Fibroblast of skin of right quadriceps (primary cell): ENCODE data around the gene ZCCHC8.
"Not testable (repeated sequence)": the region's sequence is repeated elsewhere in the genome, so short reads cannot be mapped to it uniquely, and the experiment has no call there.

Source experiments
- DNase-seq: peaks from one replicate; pipeline ENCODE4 v3.0.0-alpha.2; 2013

The ZCCHC8 gene

DNA sequence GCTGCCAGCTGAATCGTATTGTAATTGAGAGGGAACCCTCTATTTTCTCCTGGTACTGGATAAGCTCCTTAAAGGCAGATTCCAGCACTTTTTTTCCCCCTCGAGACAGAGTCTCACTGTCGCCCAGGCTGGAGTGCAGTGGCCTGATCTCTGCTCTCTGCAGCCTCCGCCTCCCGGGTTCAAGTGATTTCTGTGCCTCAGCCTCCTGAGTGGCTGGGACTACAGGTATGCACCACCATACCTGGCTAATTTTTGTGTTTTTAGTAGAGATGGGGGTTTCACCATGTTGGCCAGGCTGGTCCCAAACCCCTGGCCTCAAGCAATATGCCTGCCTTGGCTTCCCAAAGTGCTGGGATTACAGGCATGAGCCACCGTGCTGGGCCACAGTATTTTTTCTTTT is 30.9 kb downstream of the ZCCHC8 start:
- DNase-seq = not testable (repeated sequence)

DNA sequence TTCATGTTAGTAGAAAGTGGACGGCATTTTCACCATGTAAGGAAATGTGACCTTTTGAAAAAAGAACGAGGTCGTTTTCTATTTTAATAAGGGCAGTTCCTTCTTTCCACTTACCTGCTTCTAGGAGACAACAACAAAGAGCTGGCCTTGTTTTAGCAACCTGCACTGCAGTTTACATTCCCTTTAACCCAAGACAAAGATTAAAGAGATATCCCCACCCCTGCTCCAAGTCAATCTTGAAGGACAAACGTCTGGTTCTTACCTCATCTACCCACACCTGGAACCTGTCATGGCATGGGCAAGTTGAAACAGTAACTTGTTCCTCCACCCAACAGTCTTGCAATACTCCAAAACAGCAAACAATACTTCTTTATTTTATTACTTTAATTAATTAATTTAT is 32.7 kb downstream of the ZCCHC8 start:
- DNase-seq = no peak

DNA sequence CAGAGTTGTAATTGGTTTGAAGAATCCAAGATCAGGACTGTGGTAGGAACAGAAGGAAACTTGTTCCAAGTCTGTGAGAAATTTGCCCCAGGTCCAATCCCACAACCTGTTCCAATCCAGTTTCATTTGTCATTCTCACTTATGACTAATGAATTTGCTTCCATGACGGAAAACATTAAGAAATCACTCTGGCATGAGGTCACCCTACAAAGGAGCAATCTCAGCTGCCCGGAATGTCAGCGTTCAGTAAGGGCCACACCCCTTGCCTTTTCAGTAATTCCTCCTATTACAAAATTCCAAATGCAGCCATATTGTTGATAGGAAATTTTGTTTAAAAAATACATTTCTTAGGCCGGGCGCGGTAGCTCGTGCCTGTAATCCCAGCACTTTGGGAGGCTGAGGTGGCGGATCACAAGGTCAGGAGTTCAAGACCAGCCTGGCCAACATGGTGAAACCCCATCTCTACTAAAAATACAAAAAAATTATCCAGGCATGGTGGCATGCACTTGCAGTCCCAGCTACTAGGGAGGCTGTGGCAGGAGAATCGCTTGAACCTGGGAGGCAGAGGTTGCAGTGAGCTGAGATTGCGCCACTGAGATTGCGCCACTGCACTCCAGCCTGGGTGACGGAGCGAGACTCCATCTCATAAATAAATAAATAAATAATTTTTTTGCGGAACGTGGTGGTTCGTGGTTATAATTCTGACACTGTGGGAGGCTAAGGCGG is 36.3 kb downstream of the ZCCHC8 start:
- peak; percentile 88 for DNase-seq

DNA sequence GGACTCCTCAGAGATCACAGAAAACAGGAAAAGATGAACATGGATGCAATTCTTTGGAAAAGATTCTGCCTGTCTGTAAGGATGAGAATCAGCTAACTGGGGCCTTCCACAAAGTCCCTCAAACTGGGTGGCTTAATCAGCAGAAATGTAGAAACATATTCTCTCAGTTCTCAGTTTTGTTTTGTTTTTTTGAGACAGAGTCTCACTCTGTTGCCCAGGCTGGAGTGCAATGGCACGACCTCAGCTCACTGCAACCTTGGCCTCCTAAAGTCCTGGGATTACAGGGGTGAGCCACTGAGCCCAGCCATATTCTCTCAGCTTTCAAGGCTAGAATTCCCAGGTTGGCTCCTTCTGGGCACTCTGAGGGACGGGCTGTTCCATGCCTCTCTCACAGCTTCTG is 40.1 kb downstream of the ZCCHC8 start:
- DNase-seq = no peak

DNA sequence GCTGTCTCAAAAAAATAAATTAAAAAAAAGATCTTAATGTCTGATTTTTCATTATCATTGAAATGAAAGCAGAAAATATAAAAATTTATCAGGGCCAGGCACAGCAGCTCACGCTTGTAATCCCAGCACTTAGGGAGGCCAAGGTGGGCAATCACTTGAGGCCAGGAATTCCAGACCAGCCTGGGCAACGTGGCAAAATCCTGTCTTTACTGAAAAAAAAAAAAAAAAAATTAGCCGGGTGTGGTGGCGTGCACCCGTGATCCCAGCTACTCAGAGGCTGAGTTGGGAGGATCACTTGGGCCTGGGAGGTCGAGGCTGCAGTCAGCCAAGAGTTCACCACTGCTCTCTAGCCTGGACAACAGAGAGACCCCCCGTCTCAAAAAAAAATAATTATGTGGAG is 40.7 kb downstream of the ZCCHC8 start:
- DNase-seq = no peak

DNA sequence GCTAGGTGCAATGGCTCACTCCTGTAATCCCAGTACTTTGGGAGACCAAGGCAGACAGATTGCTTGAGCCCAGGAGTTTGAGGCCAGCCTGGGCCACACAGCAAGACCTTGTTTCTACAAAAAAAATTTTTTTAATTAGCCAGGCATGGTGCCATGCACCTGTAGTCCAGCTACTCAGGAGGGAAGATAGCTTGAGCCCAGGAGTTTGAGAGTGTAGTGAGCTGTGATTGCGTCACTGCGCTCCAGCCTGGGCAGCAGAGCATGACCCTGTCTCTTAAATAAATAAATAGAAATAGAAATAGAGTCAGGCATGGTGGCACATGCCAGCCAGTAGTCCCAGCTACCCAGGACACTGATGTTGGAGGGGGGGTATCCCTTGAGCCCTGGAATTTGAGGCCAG is 41.5 kb downstream of the ZCCHC8 start:
- DNase-seq = no peak

DNA sequence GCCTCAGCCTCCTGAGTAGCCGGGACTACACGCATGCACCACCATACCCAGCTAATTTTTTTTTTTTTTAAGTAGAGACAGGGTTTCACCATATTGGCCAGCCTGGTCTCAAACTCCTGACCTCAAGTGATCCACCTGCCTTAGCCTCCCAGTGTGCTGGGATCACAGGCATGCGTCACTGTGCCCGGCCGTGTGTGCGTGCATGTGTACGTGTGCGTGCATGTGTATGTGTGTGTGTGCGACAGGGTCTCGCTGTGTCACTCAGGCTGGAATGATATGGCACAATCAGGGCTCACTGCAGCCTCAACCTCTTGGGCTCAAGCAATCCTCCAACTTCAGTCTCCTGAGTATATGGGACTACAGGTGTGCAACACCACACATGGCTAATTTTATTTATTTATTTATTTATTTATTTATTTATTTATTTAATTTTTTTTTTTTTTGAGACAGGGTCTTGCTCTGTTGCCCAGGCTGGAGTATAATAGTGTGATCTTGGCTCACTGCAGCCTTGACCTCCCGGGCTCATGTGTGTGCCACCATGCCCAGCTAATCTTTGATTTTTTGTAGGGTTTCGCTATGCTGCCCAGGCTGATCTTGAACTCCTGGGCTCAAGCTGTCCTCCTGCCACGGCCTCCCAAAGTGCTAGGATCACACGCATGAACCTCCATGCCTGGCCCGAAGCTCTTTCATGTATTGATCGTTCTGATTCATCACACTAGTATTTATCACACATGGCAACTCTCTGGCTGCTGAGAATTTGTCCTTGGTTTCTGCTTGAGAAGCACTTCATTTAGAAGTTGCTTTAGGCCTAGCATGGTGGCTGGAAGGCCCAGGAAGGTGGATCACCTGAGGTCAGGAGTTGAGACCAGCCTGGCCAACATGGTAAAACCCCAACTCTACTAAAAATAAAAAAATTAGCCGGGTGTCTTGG is 42.4 kb downstream of the ZCCHC8 start:
- no peak for DNase-seq

DNA sequence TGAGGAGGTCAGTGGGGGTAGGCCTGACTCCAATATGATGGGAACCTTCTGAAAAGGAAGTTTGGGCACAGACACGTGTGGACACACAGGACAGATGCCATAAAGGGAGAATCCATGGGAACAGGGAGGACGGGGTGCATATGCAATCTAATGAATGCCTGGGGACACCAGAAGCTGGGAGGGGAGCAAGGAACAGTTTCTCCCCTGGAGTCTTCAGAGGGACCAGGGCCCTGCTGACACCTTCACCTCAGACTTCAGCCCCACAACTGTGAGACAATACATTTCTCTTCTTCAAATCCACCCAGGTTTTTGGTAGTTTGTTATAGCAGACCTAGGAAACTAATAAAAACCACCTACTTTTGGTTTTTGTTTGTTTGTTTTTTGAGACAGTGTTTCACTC is 43.1 kb downstream of the ZCCHC8 start:
- no peak for DNase-seq

DNA sequence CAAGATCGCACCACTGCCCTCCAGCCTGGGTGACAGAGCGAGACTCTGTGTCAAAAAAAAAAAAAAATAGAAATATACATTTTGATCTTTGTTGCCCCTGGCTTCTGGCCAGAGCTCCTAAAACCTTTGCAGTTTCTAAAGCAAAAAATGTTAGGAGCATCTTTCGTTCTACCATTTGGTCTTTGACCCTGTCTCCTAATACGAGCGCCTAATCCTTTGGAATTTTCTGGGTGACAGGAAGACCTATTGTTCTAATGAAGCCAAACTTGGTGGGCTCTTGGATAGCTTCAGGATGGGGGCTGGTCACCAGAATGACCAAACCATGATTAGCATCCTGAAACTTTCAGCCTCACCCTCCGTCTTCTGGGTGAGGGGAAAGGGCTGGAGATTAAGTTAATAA is 46.0 kb downstream of the ZCCHC8 start:
- DNase-seq = no peak

DNA sequence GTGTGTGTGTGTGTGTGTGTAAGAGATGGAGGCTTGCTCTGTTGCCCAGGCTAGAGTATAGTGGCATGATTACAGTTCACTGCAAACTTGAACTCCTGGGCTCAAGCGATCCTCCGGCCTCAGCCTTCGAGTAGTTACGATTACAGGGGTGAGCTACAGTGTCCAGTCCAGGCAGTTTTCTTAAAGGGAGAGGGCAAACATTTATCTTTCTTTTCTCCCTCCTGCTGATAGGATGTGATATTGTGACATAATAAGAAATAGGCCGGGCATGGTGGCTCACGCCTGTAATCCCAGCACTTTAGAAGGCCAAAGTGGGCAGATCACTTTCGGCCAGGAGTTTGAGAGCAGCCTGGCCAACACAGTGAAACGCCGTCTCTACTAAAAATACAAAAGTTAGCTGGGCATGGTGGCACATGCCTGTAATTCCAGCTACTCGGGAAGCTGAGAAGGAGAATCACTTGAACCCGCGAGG is 46.4 kb downstream of the ZCCHC8 start:
- DNase-seq = no peak

DNA sequence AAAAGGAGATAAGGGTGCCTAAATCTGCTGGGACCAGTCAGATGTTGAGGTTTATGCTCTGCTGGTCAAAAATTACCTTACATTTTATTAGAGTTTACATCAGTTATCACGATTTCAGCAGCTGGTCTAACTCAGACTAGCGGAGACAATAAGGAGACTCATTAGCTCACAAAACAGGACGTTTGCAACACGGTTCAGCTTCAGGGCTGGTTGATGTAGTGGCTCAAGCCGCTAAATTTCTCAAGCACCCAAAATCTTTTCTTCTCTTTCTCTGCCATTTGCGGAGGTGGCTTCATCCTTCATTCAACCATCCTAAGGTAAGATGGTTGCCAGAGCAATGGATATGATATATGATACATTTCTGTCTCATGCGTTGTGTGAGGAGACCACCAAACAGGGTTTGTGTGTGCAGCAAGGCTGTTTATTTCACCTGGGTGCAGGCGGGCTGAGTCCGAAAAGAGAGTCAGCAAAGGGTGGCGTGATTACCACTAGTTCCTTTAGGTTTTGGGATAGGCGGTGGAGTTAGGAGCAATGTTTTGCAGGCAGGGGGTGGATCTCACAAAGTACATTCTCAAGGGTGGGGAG is 47.9 kb downstream of the ZCCHC8 start:
- DNase-seq = no peak

DNA sequence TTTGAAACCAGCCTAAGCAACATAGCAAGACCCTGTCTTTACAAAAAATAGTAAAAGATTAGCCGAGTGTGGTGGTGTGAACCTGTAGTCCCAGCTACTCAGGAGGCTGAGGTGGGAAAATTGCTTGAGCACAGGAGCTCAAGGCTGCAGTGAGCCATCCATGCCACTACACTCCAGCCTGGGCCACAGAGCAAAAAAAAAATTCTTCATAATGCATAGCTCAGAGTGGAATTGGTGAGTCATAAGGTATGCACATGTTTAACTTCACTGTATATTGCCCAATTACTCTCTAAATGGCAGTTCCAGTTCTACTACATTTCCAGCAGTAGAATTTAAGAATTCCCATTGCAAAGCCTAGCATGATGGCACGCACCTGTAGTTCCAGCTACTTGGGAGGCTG is 51.4 kb downstream of the ZCCHC8 start:
- DNase-seq = peak; percentile 91

DNA sequence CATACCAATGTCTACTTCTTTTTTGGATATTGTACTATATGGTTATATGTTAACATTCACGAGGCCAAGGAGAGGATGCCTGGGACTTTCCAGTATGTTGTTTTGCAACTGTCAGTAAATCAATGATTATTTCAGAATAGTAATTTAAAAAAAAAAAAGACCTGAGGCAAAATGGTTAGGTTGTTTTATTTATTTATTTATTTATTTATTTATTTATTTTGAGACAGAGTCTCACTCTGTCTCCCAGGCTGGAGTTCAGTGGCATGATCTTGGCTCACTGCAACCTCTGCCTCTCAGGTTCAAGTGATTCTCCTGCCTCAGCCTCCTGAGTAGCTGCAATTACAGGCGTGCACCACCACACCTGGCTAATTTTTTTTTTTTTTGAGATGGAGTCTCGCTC is 52.9 kb downstream of the ZCCHC8 start:
- not testable (repeated sequence) for DNase-seq

DNA sequence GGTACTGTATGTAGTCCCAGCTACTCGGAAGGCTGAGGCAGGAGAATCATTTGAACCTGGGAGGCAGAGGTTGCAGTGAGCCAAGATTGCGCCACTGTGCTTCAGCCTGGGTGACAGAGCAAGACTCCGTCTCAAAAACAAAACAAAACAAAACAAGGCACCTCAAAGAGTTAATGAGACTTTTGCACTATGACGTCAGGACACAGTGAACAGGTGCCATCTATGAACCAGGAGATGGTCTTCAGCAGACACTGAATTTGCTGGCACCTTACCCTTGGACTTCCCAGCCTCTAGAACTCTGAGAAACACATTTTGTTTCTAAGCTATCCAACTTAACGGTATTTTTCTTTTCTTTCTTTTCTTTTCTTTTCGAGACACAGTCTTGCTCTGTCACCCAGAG is 54.3 kb downstream of the ZCCHC8 start:
- DNase-seq = not testable (repeated sequence)

DNA sequence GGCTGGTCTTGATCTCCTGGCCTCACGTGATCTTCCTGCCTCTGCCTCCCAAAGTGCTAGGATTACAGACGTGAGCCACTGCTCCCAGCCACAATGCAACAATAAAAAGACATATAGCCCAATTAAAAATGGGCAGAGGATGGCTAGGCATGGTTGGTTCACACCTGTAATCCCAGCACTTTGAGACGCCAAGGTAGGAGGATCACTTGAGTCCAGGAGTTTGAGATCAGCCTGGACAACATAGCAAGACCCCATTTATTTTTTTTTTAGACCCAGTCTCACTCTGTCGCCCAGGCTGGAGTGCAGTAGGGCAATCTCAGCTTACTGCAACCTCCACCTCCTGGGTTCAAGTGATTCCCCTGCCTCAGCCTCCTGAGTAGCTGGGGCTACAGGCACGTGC is 56.7 kb downstream of the ZCCHC8 start:
- not testable (repeated sequence) for DNase-seq

DNA sequence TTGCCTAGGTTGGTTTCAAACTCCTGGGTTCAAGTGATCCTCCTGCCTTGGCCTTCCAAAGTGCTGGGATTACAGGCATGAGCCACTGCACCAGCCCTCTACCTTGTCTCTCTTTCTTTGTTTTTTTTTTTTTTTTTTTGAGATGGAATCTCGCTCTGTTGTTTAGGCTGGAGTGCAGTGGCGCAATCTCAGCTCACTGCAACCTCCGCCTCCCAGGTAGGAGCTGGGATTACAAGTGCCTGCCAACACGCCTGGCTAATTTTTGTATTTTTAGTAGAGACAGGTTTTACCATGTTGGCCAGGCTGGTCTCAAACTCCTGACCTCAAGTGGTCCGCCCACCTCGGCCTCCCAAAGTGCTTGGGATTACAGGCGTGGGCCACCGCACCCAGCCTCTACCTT is 61.9 kb downstream of the ZCCHC8 start:
- not testable (repeated sequence) for DNase-seq

DNA sequence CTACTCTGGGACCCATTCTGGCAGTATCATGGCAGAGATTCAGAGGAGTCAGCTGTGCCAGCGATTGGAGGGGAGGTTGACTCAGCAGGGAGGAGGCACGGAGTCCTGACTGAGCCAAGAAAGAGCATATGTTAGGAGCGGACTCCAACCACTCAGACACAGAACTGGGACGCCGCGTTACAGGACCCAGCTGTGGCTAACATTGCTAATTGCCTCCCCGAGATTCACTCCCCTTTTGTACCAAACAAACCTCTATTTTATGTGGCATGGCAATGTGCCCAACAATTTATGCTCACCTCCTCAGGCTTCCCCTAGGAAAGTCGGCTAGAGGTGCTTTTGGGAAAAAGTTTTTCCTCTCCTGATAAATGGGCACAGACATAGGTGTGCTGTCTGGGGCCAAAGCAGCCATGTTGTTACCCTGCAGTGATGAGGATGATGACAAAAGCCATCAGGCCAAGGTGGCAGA is 63.0 kb downstream of the ZCCHC8 start:
- peak; percentile 34 for DNase-seq

DNA sequence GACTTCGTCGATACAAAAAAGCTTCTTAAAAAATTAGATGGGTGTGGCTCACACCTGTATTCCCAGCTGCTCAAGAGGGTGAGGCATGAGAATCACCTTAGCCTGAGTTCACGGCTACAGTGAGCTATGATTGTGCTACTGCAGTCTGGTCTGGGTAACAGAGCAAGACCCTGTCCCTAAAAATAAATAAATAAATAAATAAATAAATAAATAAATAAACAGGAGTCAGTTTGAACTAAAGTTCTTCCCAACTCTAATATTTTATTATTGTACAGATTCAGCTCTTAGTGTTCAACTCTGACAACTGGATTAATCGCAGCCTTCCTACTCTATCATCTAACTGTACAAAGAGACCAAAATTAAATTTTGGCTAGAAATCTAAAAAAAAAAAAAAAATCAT is 65.5 kb downstream of the ZCCHC8 start:
- DNase-seq = no peak

DNA sequence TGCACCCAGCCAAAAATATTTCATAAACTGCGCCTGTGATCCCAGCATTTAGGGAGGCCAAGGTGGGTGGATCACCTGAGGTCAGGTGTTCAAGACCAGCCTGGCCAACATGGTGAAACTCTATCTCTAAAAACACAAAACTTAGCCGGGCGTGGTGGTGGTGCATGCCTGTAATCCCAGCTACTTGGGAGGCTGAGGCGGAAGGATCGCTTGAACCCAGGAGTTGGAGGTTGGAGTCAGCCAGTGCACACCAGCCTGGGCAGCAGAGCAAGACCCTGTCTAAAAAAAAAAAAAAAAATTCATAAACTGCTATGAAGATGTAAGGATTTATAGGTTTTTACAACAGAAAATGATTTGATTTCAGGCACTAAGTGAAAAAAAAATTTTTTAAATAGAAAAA is 71.7 kb downstream of the ZCCHC8 start:
- not testable (repeated sequence) for DNase-seq

DNA sequence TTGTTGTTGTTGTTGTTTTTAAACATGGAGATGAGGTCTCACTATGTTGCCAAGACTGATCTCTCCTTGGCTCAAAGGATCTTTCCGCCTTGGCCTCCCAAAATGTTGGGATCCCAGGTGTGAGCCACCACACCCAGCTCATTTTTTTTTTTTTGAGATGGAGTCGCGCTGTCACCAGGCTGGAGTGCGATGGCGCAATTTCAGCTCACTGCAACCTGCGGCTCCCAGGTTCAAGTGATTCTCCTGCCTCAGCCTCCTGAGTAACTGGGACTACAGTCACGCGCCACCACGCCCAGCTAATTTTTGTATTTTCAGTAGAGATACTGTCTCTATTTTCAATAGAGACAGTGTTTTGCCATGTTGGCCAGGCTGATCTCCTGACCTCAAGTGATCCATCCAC is 73.3 kb downstream of the ZCCHC8 start:
- no peak for DNase-seq

DNA sequence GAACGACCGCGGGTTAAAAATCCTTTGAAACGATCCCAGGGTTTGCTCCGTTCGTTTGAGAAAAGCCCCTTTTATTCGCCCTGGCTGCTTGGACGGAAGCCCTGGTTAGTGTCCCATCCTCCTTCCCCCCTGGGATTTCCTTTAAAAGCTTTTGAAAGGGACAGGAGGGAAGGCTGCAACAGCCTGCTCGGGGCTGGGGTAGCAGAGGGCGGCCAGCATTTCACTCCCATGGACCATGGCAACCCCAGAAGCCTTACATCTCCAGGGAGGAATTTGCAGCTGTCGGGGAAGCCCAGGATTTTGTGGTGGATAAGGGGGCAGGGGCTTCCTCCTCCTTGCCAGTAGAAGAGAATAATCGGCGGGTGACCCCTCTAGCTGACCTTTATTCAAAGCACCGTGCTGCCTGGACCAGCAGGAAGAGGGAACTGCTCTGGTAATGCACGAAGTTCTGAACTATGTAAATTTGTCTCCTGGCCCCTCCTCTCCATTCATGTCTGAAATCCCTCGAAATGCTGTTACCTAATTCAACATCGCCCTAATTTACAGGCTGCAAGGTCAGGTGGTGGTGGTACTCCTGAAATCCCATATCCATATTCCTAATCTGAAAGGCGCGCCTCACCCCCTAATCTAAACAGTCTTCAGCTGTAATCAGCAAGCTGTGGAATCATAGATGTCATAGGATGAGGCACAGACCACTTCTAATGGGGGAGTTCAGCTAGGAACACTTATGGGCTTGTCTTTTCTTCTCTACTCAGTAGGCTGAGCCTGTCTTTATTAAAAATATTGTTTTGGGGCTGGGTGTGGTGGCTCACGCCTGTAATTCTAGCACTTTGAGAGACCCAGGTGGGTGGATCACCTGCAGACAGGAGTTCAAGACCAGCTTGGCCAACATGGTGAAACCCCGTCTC is 77.2 kb downstream of the ZCCHC8 start:
- DNase-seq = no peak

DNA sequence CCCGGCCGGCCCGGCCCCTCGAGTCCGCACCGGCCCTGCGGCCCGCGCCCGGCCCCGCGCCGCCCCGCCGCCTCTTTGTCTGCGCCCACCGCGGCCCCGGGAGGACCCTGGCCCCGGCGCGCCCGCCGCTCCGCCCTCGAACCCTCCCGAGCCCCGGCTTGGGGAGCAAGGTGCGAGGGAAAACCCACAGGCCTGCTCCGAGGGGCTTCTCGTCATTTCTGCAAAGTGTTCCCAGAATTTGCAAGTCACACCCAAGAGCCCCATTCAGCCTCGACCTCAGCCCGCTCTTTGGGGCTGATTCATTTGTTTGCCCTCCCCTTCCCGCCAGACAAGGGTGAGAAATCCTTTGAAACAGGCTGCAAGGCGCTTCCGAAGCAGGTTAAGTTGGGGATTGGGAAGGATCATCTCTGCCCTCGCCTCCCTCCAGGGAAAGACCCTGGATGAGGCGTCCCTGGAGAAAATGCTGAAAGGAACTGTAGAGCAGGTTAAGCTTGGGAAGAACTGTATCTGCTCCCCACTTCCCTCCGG is 77.9 kb downstream of the ZCCHC8 start:
- DNase-seq = peak; percentile 61
